ENCODE results near the gene BMP15. TPM values are rescaled to one million over a fixed set of nuclear protein-coding genes. Genes with fewer than 3 reads are reported as not detected.

The BMP15 gene
- total RNA-seq, 1 experiment from 2014 or later = not detected

DNA sequence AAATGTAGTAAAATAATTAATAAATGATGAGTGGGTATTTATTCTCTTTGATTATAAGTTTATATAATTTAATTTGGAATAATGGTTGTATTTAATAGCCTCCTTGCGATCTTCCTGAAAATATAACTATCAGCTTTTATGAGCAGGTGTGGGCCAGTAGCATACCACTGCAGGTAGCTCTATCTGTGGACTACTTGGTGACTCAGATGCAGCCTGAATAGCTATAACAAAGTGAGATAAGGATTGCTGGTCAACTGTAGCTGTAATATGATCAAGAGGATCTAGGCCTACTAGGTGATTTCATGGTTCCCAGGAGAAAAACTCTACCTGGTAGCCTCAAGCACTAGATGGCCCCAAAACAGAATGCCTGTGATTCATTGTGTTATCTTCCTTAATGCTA is 47.1 kb upstream of the BMP15 start:
- POLR2A ChIA-PET = no interaction called here
- no peak overlapping the region for H3K27ac Mint-ChIP-seq
- no peaks in the 10 kb centered on the region for H3K4me1 Mint-ChIP-seq
- no peak for ATAC-seq
- TF ChIP-seq NFATC4 (CRISPR knock-in tag; IDR thresholded peaks at IDR 0.05) (no peak), ZNF317 (CRISPR knock-in tag; IDR thresholded peaks at IDR 0.05; ENCODE audit: borderline replicate concordance, low read depth) (no peak), AFF4 (CRISPR knock-in tag; IDR thresholded peaks at IDR 0.05; ENCODE audit: borderline replicate concordance) (no peak), ZNF396 (CRISPR knock-in tag; IDR thresholded peaks at IDR 0.05; ENCODE audit: borderline replicate concordance) (no peak), TEAD1 (CRISPR knock-in tag; IDR thresholded peaks at IDR 0.05) (no peak), MYBL2 (CRISPR knock-in tag; IDR thresholded peaks at IDR 0.05) (no peak), ZNF671 (CRISPR knock-in tag; IDR thresholded peaks at IDR 0.05) (no peak), NFE2L1 (CRISPR knock-in tag; IDR thresholded peaks at IDR 0.05) (no peak), FOXP1 (CRISPR knock-in tag; IDR thresholded peaks at IDR 0.05; ENCODE audit: borderline replicate concordance) (no peak), FOXJ3 (CRISPR knock-in tag; IDR thresholded peaks at IDR 0.05; ENCODE audit: borderline replicate concordance) (no peak), GABPB1 (CRISPR knock-in tag; IDR thresholded peaks at IDR 0.05) (no peak), ZNF263 (CRISPR knock-in tag; IDR thresholded peaks at IDR 0.05; ENCODE audit: low read depth) (no peak), EMX1 (CRISPR knock-in tag; IDR thresholded peaks at IDR 0.05) (no peak), MAX (CRISPR knock-in tag; IDR thresholded peaks at IDR 0.05) (no peak), ZNF416 (CRISPR knock-in tag; IDR thresholded peaks at IDR 0.05) (no peak), TP53 (CRISPR knock-in tag; IDR thresholded peaks at IDR 0.05) (no peak)
- TF ChIP-seq, protein P1, sequence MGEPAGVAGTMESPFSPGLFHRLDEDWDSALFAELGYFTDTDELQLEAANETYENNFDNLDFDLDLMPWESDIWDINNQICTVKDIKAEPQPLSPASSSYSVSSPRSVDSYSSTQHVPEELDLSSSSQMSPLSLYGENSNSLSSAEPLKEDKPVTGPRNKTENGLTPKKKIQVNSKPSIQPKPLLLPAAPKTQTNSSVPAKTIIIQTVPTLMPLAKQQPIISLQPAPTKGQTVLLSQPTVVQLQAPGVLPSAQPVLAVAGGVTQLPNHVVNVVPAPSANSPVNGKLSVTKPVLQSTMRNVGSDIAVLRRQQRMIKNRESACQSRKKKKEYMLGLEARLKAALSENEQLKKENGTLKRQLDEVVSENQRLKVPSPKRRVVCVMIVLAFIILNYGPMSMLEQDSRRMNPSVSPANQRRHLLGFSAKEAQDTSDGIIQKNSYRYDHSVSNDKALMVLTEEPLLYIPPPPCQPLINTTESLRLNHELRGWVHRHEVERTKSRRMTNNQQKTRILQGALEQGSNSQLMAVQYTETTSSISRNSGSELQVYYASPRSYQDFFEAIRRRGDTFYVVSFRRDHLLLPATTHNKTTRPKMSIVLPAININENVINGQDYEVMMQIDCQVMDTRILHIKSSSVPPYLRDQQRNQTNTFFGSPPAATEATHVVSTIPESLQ (CRISPR knock-in tag; IDR thresholded peaks at IDR 0.05) = no peak
- TF ChIP-seq, protein P2, sequence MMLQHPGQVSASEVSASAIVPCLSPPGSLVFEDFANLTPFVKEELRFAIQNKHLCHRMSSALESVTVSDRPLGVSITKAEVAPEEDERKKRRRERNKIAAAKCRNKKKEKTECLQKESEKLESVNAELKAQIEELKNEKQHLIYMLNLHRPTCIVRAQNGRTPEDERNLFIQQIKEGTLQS (CRISPR knock-in tag; conservative IDR thresholded peaks at IDR 0.05) = no peak
- TF ChIP-seq, protein P3, sequence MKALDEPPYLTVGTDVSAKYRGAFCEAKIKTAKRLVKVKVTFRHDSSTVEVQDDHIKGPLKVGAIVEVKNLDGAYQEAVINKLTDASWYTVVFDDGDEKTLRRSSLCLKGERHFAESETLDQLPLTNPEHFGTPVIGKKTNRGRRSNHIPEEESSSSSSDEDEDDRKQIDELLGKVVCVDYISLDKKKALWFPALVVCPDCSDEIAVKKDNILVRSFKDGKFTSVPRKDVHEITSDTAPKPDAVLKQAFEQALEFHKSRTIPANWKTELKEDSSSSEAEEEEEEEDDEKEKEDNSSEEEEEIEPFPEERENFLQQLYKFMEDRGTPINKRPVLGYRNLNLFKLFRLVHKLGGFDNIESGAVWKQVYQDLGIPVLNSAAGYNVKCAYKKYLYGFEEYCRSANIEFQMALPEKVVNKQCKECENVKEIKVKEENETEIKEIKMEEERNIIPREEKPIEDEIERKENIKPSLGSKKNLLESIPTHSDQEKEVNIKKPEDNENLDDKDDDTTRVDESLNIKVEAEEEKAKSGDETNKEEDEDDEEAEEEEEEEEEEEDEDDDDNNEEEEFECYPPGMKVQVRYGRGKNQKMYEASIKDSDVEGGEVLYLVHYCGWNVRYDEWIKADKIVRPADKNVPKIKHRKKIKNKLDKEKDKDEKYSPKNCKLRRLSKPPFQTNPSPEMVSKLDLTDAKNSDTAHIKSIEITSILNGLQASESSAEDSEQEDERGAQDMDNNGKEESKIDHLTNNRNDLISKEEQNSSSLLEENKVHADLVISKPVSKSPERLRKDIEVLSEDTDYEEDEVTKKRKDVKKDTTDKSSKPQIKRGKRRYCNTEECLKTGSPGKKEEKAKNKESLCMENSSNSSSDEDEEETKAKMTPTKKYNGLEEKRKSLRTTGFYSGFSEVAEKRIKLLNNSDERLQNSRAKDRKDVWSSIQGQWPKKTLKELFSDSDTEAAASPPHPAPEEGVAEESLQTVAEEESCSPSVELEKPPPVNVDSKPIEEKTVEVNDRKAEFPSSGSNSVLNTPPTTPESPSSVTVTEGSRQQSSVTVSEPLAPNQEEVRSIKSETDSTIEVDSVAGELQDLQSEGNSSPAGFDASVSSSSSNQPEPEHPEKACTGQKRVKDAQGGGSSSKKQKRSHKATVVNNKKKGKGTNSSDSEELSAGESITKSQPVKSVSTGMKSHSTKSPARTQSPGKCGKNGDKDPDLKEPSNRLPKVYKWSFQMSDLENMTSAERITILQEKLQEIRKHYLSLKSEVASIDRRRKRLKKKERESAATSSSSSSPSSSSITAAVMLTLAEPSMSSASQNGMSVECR (CRISPR knock-in tag; IDR thresholded peaks at IDR 0.05; ENCODE audit: borderline replicate concordance) = no peak
- CTCF ChIA-PET = interaction anchor here (0.7 kb wide), 2 partner anchors 192 to 1716 kb away, joined by 3 to 5 read pairs; no protein-coding TSS in a partner anchor
- H3K27me3 Mint-ChIP-seq (ENCODE audit: low read depth) = no peaks in the 10 kb centered on the region
- no peak for DNase-seq (ENCODE audit: low spot score)
- no peak overlapping the region for H3K4me3 Mint-ChIP-seq
- H3K9me3 Mint-ChIP-seq = no peaks in the 10 kb centered on the region
- H3K36me3 Mint-ChIP-seq = no peaks in the 10 kb centered on the region
